SKM-1 treated with dmso at 0.1 percent for 144 hours (cell line): ENCODE data around the gene UQCC2.

Source experiments
- DNase-seq: peaks from one replicate; lab custom pipeline; 2025; ENCODE audit not compliant: unreplicated experiment; lab: John Stamatoyannopoulos, UW

UQCC2 gene

DNA sequence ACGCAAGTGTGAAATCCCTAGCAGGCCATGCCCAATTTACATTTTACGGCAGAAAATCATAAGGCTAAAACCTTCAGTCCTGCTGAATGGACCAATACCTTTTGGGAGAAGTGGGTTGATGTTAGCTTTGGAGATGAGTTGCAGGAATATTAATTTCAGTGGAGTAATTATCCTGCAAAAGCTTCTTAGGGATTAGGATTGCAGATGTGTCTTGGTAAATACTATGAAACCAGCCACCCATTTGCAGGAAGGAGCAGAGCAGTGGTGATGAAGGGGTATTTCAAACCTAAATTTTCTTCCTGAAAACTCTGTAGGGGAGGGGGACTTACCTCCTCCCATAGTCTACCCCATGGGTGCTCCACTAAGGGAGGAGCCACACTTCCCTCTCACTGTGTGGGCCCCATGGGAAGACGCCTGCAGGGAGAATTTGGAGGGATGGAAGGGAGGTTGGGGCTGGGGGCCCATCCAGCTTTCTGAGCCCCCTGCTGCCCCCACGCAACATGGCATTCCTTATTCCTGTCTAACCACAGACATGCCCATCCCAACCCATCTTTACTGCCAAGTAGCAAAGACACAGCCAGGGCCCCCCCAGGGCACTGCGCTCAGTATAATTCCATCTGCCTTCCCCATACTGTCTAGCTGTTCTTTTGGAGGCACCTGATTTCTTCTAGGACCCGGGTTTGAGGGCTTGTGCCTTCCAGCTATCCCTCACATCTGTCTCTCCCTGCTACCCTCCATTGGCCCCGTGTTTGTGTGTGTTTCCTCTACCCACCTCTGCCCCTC, 14.6 kb upstream of the UQCC2 start:
- DNase-seq: no peak

DNA sequence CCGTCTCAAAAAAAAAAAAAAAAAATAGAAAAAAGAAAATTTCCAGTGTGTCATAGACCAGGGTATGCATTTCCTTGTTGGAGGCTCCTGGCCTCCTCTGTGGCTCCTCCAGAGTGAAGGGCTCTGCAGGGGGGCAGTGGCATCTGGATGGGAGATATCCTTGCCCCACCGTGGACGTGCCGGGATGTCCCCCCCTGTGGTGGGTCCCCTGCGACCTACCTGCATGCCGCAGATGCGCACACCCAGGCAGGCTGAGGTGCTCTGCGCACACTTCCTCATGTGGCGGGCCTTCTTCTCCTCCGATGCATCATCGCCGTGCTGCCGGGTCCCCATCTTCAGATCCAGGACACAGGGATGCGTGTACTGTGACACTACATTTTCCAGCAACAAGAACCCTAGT, 13.7 kb upstream of the UQCC2 start:
- no peak for DNase-seq

DNA sequence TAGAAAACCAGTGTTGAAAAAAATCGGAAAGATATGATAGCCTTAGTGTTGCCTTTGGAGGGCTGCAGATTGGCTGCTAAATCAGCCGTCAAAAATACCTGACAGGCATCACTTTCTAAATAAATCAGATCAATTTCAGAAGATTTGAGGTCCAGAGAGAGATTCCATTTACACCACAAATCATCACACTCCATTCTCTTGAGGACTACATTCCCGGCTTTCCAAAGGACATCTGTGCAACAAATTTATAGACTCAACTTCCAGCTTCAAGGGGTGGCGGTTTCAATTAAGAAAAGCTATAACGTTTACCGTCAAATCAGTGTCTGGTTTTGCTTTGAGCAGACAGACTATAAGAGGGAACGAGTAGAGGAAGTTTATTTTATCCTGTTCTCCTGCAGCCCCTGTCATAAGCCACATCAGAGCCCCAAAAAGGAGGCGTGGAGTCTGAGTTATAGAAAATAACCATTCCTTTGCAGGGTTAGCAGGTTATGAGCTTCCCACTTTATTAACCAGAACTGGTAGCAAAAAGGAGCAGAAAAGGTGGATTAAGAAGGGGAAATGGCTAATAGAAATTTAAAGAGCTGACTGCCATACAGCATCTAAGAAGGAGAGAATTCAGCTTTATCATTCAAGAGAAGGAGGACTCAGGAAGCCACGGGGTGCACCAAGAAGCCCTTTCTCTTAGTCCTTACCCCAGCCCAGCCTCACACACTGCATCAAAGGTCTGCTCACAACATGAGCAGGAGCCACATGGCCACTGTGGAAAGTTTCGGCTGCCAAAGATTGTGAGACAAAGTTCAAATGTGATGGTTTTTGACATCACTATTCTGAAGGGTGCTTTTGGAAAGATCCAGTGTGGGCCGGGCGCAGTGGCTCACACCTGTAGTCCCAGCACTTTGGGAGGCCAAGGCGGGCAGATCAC, 12.9 kb upstream of the UQCC2 start:
- DNase-seq: no peak

DNA sequence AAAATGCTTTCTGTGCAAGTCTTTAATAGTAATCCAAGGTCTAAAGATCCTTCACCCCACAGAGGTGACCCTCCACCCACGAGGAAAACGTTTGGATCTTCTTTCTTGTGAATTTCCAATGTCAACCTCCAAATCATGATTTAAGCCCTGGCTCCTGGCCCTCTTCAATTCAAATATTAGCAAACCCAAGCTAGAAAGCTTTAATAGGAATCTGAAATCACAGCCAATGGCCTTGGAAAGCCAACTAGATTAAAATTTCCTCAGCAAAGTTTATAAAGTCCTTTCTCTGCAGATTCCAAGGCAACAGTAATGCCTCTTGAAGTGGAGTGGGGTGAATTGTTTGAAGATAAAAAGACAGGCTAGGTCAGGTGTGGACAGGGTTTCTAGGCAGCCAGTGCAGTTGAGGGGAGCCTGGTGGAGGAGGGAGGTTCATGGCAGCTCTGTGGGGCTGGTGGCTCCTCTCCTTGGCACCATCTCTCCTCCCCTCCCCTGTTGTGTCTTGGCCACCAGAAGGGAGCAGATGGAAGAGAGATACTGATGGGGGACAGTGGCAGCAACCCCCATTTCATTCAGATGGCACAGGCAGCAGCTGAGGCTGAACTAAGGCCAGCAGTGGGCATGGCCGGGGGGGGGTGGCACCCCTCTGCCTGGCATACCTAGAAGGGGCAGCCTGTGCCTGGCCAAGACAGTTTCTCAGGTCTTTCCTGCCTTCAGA, 12.0 kb upstream of the UQCC2 start:
- DNase-seq: no peak

DNA sequence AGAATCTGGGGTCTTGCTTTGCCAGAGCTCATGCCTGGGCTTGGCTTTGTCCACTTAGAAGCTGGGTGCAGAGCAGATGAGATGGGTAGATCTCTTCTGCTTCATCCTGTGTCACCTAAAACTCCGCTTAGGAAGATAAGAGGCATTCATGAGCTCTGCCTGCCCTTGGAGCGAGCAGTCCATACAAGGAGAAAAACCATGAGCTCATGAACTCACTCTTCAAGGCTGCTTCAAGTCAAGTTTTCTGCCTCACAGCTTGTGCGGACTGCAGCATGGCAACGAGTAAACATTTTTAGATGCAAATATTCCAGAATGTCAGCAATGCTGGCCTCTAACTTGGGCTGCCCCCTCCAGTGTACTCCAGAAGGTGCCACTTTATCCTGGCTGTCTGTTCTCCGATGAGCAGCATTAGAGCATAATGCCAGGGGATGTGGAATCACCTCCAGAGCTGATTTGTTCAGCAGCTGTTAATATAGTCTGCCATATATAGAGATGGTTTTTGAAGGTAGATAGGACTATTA, 10.7 kb upstream of the UQCC2 start:
- DNase-seq: no peak

DNA sequence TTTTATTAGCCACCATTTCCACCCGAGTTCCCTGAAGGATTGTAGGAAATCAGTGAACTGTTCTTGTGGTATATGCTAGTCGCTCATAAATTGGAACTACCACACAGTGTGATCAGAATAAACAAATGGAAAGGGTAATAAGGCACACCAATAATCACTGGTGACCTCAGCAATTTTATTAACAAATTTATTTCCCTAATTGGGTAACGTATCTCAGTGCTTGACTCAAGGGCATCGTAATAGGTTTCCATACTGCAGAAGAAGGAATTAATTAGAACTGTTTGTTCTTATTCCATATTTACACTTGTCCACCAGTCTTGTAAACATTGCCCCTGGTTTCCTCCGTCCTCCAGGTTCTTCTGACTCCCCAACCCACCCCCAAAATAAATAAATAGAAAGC, 10.0 kb upstream of the UQCC2 start:
- DNase-seq: no peak

DNA sequence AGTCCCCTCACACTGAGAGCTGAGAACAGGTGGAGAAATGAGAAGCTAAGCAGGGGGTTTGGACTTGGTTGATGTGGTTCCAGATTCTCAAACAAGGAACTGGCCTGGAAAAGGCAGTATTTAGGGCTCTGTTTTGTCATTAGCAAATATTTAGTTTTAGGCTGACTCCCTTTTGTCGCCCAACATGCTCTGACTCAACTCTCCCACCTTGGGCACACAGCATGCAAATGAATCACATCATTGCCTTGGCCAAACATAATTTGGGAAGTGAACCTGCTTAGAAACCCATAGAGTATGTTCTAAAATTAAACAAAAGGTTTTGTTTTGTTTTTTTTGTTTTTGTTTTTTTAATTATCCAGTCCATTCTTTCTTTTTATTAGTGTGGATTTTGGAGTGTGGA, 9.5 kb upstream of the UQCC2 start:
- no peak for DNase-seq

DNA sequence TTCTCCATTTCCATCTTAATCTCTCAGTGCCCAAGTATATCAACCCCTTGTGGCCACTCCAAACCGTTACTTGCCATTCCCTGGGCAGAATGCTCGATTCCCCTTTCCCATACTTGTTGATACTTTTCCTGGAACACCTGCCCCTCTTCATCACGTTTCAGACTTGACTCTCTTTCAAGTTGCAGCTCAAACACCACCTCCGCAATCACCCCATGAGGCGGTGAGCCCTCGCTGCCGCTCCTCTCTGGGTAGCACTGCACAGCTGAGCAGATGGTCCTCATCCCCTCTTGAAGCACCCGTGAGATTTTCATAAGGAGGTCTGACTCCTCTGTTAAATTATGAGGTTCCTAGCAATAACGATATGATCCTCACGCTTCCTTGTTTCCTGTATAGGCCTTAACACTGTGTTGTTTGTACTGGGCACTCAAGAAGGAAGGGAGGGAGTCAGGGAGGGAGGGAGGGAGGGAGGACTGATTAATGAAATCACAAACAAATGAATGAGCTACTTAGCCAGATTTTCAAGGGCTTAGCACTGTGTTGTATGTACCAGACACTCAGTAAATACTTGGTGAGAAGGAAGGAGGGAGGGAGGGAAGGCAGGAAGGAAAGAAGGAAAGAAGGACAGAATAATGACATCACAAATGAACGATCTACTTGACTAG, 8.0 kb upstream of the UQCC2 start:
- no peak for DNase-seq

DNA sequence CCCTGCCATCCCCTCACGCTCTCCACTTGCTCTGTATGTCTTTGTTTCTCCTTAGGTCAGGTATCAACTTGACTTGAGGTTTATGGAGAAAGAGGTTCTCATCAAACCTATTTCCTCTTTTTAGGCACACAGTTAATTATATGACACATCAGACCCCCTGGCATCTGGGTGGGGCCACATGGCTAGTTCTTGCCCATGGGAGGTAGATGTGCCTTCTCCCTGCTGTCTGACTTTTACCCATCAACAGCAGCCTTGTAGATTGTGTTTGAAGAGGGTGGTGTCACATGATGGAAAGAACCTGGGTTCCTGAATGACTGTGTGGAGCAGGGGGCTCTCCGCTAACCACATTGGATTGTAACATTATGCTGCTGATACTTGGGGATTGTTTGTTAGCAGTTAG, 7.2 kb upstream of the UQCC2 start:
- DNase-seq: peak; percentile 27

DNA sequence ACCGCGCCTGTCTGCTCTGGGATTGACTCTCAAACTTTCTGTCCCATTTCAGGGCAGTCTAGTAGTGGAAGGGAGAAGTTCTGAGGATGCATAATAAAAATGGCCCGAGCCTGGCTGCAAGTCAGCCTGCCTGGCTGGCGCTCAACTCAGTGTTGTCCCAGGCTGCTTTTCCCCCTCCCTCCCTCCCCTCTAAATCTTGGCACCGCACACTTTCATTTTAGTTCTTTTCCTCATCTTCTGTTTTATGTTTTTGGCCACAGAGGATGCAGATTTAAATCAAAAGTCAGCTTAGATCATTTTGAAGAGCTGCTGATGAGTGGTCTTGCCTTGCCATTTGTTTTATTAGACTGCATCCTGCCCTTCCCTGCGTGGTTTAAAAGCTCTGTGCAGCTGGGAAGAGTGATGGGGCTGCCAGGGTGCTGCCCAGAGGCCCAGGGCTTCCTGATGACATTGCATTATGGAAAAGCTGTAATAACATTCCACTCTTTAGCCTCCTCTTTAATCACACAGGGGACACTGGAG, 6.5 kb upstream of the UQCC2 start:
- DNase-seq: no peak

DNA sequence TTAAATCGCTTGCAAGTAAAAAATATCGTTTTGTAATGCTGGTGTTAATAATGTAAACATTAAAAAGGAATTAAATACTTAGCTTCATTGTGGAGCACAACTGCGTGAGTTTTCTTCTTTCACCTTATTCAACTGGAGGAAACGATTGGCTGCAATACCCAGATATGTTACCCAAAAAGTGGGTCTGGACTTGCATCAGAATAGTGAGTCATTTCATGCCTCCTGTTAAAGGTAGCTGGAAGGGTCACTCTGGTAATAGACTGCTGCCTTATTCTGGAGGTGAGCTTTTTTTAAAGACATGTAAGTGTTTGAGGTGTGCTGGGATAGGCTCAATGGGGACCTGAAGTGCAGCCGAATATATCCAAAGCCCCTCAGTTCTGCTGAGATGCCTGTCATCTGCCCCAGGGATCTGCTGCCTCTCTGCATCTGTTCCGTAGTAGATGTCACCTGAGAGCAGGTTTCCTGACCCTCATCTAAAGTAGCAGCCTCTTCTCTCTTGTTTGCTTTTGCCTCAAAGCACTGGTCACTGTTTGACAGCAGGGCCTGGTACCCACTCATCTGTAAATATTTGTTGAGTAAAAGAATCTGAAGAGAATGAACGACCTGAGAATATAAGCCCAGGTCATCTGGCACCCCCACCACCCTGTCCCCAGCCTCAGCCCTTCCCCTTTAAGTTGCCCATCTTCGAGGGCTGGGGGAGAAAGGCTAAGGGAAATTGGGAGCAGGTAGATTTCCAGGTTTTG, 5.6 kb upstream of the UQCC2 start:
- DNase-seq: no peak

DNA sequence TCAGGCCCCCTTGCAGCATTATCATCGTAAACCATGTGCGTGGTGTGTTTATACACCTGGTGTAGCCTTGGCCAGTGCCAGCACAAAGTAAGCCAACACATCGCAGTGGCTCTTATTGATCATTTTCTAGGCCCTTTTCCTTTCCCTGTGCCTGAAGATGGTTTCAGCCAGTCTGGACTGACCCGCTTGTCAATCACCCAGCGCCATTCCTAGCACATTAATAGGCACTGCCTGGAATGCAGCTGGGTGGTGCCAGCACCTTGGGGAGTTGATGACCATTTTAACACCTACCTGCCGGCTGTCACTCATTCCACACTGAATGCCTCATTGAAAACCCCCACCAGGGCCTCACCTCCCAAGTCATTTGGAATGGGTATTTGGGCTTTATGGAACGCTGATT, 4.9 kb upstream of the UQCC2 start:
- no peak for DNase-seq

DNA sequence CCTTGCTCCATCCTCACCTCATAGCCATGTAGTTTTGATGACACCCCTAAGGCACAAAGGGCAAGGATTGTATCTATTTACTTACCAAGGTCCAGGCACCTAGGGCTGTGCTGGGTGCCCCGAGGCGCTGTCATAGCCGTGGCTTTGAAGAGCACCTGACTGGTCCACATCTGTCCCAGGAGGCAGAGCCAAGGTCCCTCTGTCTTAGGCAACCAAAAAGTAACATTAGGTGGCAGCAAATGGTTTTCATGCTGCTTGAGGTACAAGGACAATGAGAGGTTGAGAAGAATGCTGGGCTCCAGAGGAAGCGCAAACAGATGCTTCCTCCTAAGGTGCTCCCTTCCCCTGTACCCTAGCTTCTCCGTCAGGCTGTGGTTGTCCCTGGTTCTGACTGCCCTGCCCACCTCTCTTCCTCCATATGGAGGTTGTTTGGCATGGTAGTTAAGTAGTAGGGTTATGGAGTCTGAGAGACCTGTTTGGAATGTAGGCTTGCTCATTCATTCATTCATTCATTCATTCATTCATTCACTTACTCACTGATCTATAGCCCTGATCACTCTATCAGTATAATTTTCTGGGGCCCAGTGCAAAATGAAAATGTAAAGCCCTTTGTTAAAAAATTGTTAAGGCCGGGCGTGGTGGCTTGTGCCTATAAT, 3.0 kb upstream of the UQCC2 start:
- no peak for DNase-seq

DNA sequence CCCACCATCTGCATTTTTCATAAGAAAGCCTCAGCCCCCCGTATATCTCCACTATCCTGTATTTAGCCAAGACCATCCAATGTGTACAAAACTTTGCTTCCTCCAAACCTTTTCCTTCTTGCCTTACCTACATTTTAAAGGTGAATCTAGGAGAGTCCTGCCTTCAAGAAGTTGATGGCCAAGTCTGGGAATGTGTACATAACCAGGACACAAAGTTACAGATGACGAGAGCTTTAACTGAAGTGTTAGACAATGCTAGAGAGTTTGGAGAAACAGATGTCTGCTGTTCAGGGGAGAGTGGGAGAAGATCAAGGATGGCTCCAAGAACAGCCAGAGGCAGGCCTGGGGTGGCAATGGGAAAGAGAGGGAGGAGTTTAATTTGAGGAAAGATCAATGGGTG, 2.3 kb upstream of the UQCC2 start:
- DNase-seq: no peak

DNA sequence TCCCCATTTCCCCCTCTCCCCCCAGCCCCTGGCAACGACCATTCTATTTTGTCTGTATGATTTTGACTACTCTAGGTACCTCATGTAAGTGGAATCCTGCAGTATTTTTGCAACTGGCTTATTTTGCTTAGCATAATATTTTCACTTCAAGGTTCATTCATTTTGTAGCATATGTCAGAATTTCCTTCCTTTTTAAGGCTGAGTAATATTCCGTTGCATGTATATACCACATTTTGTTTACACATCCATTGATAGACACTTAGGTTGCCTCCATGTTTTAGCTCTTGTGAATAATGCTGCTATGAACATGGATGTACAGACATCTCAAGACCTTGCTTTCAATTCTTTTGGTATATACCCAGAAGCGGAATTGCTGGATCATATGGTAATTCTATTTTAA, 1.4 kb upstream of the UQCC2 start:
- DNase-seq: no peak

DNA sequence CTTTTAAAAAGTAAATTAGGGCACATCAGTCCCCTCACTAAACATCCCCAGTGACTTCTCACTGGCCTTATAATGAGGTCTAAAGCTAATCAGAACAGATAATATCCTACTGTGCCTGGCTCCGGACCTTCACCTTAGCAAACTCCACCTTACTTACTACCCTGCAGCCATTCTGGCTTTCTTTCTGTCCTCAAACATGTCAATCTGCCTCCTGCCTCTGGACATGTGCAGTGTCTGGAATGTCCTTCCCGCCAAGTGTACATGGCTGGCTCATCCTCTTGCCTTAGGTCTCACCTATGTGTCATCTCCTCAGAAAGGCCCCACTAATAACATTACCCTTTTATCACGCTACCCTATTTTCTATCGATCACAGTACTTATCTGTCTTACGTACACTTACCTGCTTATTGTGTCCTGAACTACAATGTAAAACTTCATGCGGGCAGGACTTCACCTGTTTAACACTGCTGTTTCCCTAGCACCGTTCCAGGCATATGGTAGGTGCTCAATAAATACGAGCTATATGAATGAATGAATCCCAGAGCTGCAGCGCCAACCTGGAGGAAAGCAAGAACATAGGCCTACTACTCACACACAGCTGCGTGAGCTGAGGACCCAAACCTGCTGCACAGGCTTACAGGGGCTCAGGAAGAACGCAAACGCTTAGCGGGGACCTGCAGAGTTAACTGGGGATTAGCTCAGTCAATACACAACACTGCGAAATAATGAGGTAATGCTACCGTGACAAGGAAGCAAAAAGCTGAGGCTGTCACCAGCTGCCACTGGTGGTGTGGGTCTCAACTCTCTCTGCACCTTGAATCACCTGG, 991 bp downstream of the UQCC2 start:
- no peak for DNase-seq

DNA sequence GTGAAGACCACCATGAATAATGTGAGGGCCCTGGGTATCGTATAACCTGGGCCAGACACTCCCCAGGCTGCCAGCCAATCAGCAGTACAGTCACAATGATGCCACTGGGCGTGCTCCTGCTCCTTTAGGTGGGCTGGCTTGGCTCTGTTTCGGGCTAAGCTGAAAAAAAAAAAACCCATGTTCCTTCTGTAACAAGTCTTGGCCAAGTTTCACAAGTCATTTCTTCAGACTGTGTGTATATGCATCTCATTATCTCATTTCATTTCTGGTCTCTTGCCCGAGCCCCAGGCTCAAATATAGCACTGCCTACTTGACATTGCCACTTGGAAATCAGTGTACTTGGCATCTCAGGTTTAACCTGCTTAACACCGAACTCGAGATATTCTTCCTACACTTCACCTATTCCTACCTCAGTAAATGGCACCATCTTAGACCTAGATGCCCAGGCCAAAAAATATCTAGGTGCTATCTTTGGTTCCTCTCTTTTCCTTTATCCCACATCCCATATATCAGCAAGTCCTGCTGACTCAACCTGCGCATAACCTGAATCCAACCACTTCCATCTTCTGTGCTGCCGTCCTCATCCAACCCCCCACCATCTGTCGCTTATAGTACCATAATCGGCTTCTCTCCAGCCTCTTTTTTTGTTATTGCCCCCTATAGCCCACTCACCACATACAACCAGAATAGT, 1.8 kb downstream of the UQCC2 start:
- no peak for DNase-seq
